ENCODE measurements around the gene TAMM41.
"Not testable (repeated sequence)": the region's sequence is repeated elsewhere in the genome, so short reads cannot be mapped to it uniquely, and the experiment has no call there.

Gene TAMM41

GRCh38 chr3:11764931-11765363, 81.7 kb downstream of the TAMM41 start:
- peak in 1 of 5 experiments; percentile 73 for DNase-seq

GRCh38 chr3:11759996-11760395, 86.7 kb downstream of the TAMM41 start:
- no peak for DNase-seq

- no peak for DNase-seq
Measured at GRCh38 chr3:11757929-11758328, 88.8 kb downstream of the TAMM41 start.

DNA sequence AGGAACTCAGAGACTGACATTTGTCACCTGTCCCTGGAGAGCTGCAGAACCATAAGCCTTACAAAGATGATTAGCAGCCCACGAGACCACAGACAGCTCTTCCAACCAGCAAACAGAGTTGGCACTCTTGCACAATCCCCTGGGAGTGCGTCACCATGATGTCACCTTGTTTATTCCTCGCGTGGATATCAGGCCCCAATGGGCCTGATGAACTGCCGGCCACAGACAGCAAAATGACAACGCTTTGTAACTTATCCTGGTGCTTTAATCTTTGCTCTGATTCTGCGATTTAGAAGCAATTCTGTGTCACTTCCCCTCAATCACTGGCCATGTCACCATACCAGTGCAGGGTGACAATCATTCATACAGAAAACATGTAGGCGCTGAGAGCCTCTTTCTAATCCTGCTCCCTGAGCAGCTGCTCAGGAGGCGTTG, 89.2 kb downstream of the TAMM41 start:
- DNase-seq = no peak

GRCh38 chr3:11755276-11755675, 91.4 kb downstream of the TAMM41 start:
- no peak for DNase-seq

DNA sequence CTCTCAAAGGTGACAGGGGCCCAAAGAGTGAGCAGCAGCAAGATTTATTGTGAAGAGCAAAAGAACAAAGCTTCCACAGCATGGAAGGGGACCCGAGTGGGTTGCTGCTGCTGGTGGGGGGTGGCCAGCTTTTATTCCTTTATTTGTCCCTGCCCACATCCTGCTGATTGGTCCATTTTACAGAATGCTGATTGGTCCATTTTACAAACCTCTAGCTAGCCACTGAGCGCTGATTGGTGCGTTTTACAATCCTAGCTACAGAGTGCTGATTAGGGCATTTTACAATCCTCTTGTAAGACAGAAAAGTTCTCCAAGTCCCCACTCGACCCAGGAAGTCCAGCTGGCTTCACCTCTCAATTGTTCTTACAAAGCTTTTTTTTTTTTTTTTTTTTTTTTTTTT, 94.4 kb downstream of the TAMM41 start:
- not testable (repeated sequence) for DNase-seq

- DNase-seq = not testable (repeated sequence)
Measured at GRCh38 chr3:11748306-11748705, 98.4 kb downstream of the TAMM41 start.
